WTC11 (cell line): ENCODE measurements around the gene HDDC3. TPM values are rescaled to one million over a fixed set of nuclear protein-coding genes. Genes with fewer than 3 reads are reported as not detected.
A peak's percentile ranks its signal among the peaks of the same experiment; 100 is the strongest.

ENCODE experiments used
- ATAC-seq: fragments of 200-7000 bp; cut with Tn5 transposase; 2 replicates; pipeline ENCODE4 v1.10.0; 2021; ENCODE audit warnings: mild to moderate bottlenecking, moderate library complexity
- CTCF ChIA-PET: fragments of 300-600 bp; sonication (Branson Sonifier 250); formaldehyde crosslinking; loops from one replicate; lab custom pipeline; 2021; ENCODE audit warnings: antibody characterized with exemption; lab: Charles Lee
- POLR2A ChIA-PET: fragments of 350-600 bp; sonication (Branson Sonifier 250); formaldehyde crosslinking; loops from one replicate; lab custom pipeline; 2021; ENCODE audit warnings: antibody characterized with exemption; lab: Charles Lee
- DNase-seq: peaks from one replicate; pipeline ENCODE4 v3.0.0; 2021; ENCODE audit warnings: low spot score
- H3K27ac Mint-ChIP-seq: 2 replicates; pipeline ENCODE4 v1.8.0; 2021; ENCODE audit warnings: mixed read lengths
- H3K27me3 Mint-ChIP-seq: 2 replicates; pipeline ENCODE4 v1.8.0; 2021; ENCODE audit warnings: low read depth, mild to moderate bottlenecking, moderate library complexity, mixed read lengths
- H3K36me3 Mint-ChIP-seq: 2 replicates; pipeline ENCODE4 v1.8.0; 2021; ENCODE audit warnings: mixed read lengths
- H3K4me1 Mint-ChIP-seq: 2 replicates; pipeline ENCODE4 v1.8.0; 2022; ENCODE audit warnings: mixed read lengths
- H3K4me3 Mint-ChIP-seq: 2 replicates; pipeline ENCODE4 v1.8.0; 2021; ENCODE audit warnings: mild to moderate bottlenecking, moderate library complexity, mixed read lengths
- H3K9me3 Mint-ChIP-seq: 2 replicates; pipeline ENCODE4 v1.8.0; 2021; ENCODE audit warnings: mixed read lengths
- ATF2 ChIP-seq: sonication (generic); formaldehyde crosslinking; IDR thresholded peaks from 2 replicates; pipeline ENCODE4 v1.8.1; 2022; ENCODE audit warnings: low read depth, missing genetic modification reagents, borderline replicate concordance
- ATF6 ChIP-seq: sonication (generic); formaldehyde crosslinking; IDR thresholded peaks from 2 replicates; pipeline ENCODE4 v1.8.1; 2023; ENCODE audit warnings: mild to moderate bottlenecking, missing genetic modification reagents
- E2F1 ChIP-seq: sonication (generic); formaldehyde crosslinking; IDR thresholded peaks from 2 replicates; pipeline ENCODE4 v1.8.0; 2022; ENCODE audit warnings: mild to moderate bottlenecking, missing genetic modification reagents
- GRHL2 ChIP-seq: fragments of 250-450 bp; sonication (Bioruptor Pico); IDR thresholded peaks from 2 replicates; pipeline ENCODE4 v1.8.0; 2022; ENCODE audit warnings: mild to moderate bottlenecking, moderate library complexity; ENCODE audit not compliant: insufficient replicate concordance, severe bottlenecking
- KAT7 ChIP-seq: sonication (generic); formaldehyde crosslinking; IDR thresholded peaks from 2 replicates; pipeline ENCODE4 v1.8.1; 2023; ENCODE audit warnings: missing genetic modification reagents, mild to moderate bottlenecking, borderline replicate concordance
- NR2C2 ChIP-seq: sonication (generic); formaldehyde crosslinking; IDR thresholded peaks from 2 replicates; pipeline ENCODE4 v1.8.0; 2022; ENCODE audit warnings: mild to moderate bottlenecking, missing genetic modification reagents
- TCF7 ChIP-seq: sonication (generic); formaldehyde crosslinking; IDR thresholded peaks from 2 replicates; pipeline ENCODE4 v1.8.0; 2022; ENCODE audit warnings: mild to moderate bottlenecking, low read depth, missing genetic modification reagents, moderate library complexity
- TEAD1 ChIP-seq: sonication (generic); formaldehyde crosslinking; IDR thresholded peaks from 2 replicates; pipeline ENCODE4 v1.8.0; 2022; ENCODE audit warnings: mild to moderate bottlenecking, missing genetic modification reagents
- ZBTB21 ChIP-seq: sonication (generic); formaldehyde crosslinking; IDR thresholded peaks from 2 replicates; pipeline ENCODE4 v1.8.1; 2023; ENCODE audit warnings: mild to moderate bottlenecking, missing genetic modification reagents, borderline replicate concordance
- ZMAT4 ChIP-seq: fragments of 250-450 bp; sonication (Bioruptor Pico); IDR thresholded peaks from 2 replicates; pipeline ENCODE4 v1.9.0; 2021; ENCODE audit warnings: mild to moderate bottlenecking
- ZNF416 ChIP-seq: fragments of 250-450 bp; sonication (Bioruptor Pico); IDR thresholded peaks from 2 replicates; pipeline ENCODE4 v1.9.0; 2021; ENCODE audit warnings: mild to moderate bottlenecking, inconsistent platforms
- total RNA-seq: library from RNA; stranded (reverse); gene quantifications from 3 replicates; pipeline ENCODE4 v1.2.3, GENCODE V29; 2021

Gene HDDC3
- total RNA-seq, 1 experiment from 2014 or later: 16.4 TPM

- no peak for TF ChIP-seq ZBTB21 (CRISPR knock-in tag)
- DNase-seq (no peak), ATAC-seq (no peak)
- H3K4me1 Mint-ChIP-seq: peaks cover 23% of the 10 kb centered on the region
- no peaks in the 10 kb centered on the region for H3K9me3 Mint-ChIP-seq
- H3K4me3 Mint-ChIP-seq: no peak overlapping the region
- POLR2A ChIA-PET: interaction anchor here (2.3 kb wide), 1 partner anchor 30 kb away, joined by 17 read pairs; the partner anchor contains the start of gene MAN2A2
- CTCF ChIA-PET: interaction anchor here (0.9 to 7.7 kb wide), 30 partner anchors 9 to 336 kb away, joined by 3 to 264 read pairs (median 13); partner anchors contain the start of genes BLM, FES, MAN2A2 and RCCD1
- H3K36me3 Mint-ChIP-seq: peaks cover 8% of the 10 kb centered on the region; the same call in 1 of the 2 replicates
- peaks cover 12% of the 10 kb centered on the region for H3K27me3 Mint-ChIP-seq
- no peak overlapping the region for H3K27ac Mint-ChIP-seq
Observed at GRCh38 chr15:90933301-90933700, 952 bp upstream of the HDDC3 start.

GRCh38 chr15:90932660-90932991 is 277 bp upstream of the HDDC3 start:
- CTCF ChIA-PET: interaction anchor here (0.5 to 7.7 kb wide), 66 partner anchors 9 to 684 kb away, joined by 3 to 264 read pairs (median 6); partner anchors contain the start of genes BLM, FES, FURIN and MAN2A2

GRCh38 chr15:90931575-90931827 is 848 bp downstream of the HDDC3 start:
- Mint-ChIP-seq H3K36me3 (peaks cover 4% of the 10 kb centered on the region; the same call in 1 of the 2 replicates), H3K9me3 (no peaks in the 10 kb centered on the region), H3K4me3 (peak overlapping the region; percentile 95), H3K27me3 (peaks cover 12% of the 10 kb centered on the region), H3K4me1 (peaks cover 21% of the 10 kb centered on the region), H3K27ac (peak overlapping the region; percentile 95)
- no peak for DNase-seq
- TF ChIP-seq TCF7 (CRISPR knock-in tag) (no peak), ATF6 (CRISPR knock-in tag) (no peak)
- ChIA-PET CTCF (interaction anchor here (0.6 to 7.7 kb wide), 65 partner anchors 8 to 1813 kb away, joined by 3 to 264 read pairs (median 7); partner anchors contain the start of genes BLM, FES, FURIN and MAN2A2), POLR2A (interaction anchor here (0.5 to 2.3 kb wide), 4 partner anchors 25 to 61 kb away, joined by 3 to 17 read pairs (median 5); partner anchors contain the start of gene MAN2A2)
- ATAC-seq: no peak

More at GRCh38 chr15:90932660-90932991, 277 bp upstream of the HDDC3 start:
- DNase-seq (no peak), ATAC-seq (no peak)
- POLR2A ChIA-PET: interaction anchor here (2.3 kb wide), 1 partner anchor 29 kb away, joined by 17 read pairs; the partner anchor contains the start of gene MAN2A2
- H3K36me3 Mint-ChIP-seq: peaks cover 6% of the 10 kb centered on the region; the same call in 1 of the 2 replicates
- H3K27me3 Mint-ChIP-seq: peaks cover 12% of the 10 kb centered on the region
- H3K9me3 Mint-ChIP-seq: no peaks in the 10 kb centered on the region
- peak overlapping the region; percentile 95 for H3K4me3 Mint-ChIP-seq
- peaks cover 23% of the 10 kb centered on the region for H3K4me1 Mint-ChIP-seq
- TF ChIP-seq ZNF416 (CRISPR knock-in tag) (no peak), NR2C2 (no peak), ATF2 (CRISPR knock-in tag) (no peak), TEAD1 (CRISPR knock-in tag) (no peak), KAT7 (CRISPR knock-in tag) (no peak), ATF6 (CRISPR knock-in tag) (no peak), E2F1 (CRISPR knock-in tag) (no peak), GRHL2 (CRISPR knock-in tag) (no peak), ZMAT4 (CRISPR knock-in tag) (no peak)
- H3K27ac Mint-ChIP-seq: no peak overlapping the region
